ENCODE results near the gene LHX5.

DNA sequence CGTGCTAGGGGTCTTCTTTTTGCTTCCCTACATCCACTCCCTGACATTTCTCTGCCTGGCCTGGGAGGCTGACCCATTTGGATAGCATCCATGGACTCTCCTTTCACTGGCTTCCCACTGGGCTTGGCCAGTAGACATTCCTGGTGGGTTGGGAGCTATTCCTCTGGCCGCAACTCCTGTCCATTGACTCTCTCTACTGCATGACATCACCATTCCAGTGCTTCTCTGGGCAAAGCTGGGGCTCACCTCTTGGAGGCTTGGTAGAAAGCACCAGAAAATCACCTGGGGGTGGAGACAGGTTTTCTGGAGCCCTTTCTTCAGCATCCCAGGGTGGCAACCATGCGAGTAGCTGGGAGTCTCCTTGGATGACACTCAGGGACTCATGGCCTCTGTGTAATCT lies 16.7 kb upstream of the LHX5 start:
- TF ChIP-seq, protein P1, sequence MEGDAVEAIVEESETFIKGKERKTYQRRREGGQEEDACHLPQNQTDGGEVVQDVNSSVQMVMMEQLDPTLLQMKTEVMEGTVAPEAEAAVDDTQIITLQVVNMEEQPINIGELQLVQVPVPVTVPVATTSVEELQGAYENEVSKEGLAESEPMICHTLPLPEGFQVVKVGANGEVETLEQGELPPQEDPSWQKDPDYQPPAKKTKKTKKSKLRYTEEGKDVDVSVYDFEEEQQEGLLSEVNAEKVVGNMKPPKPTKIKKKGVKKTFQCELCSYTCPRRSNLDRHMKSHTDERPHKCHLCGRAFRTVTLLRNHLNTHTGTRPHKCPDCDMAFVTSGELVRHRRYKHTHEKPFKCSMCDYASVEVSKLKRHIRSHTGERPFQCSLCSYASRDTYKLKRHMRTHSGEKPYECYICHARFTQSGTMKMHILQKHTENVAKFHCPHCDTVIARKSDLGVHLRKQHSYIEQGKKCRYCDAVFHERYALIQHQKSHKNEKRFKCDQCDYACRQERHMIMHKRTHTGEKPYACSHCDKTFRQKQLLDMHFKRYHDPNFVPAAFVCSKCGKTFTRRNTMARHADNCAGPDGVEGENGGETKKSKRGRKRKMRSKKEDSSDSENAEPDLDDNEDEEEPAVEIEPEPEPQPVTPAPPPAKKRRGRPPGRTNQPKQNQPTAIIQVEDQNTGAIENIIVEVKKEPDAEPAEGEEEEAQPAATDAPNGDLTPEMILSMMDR (IDR thresholded peaks at IDR 0.05) = no peak
- TF ChIP-seq POLR2A (IDR thresholded peaks at IDR 0.05) = no peak

Measured in transverse colon (tissue), 3 donors.